ENCODE results near the gene SLC25A30.

Gene SLC25A30

DNA sequence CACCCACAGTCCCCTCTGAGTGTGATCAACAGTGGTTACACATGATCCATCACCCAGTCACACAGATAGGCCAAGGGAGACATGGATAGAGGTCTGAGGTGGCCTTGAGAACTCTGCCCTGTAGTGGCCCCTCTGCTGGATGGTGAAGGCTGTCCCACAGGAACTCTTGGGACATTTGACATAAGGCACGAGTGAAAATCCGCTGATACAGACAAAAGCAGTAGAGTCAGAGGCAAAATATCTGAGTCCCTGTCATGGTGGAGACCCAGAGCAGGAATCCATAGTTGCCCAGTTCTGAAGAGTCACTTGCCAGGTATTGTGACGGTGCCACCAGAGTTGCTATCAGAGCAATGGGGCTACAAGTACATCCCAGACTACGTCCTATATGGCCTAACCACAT, 18.8 kb upstream of the SLC25A30 start:
- DNase-seq (no peak), ATAC-seq (ENCODE audit: insufficient read depth, low read depth) (no peak)
- Histone ChIP-seq H3K4me2 (ENCODE audit: insufficient read depth, low read length) (no peak overlapping the region), H3K27ac (ENCODE audit: low read length) (no peak overlapping the region), H3K9me3 (ENCODE audit: insufficient read depth, low read length, severe bottlenecking) (no peaks in the 10 kb centered on the region), H3K4me1 (ENCODE audit: insufficient read depth, low read length) (0 out of 2 replicates have a peak, but pooled peaks cover 5% of the 10 kb centered on the region), H4K20me1 (ENCODE audit: insufficient read depth, low read length) (no peaks in the 10 kb centered on the region), H3K36me3 (ENCODE audit: insufficient read depth, low read length) (no peaks in the 10 kb centered on the region), H3K4me3 (ENCODE audit: low read depth in 1 of 2, low read length in 2 of 2) (no peak overlapping the region), H3K79me2 (ENCODE audit: insufficient read depth, low read length) (no peaks in the 10 kb centered on the region), H2AFZ (ENCODE audit: low read depth, low read length) (no peak overlapping the region), H3K27me3 (ENCODE audit: insufficient read depth, low read length, poor library complexity) (no peaks in the 10 kb centered on the region), H3K9ac (ENCODE audit: low read depth, low read length) (no peak overlapping the region)
- TF ChIP-seq EZH2 (IDR thresholded peaks at IDR 0.05; ENCODE audit: borderline replicate concordance, low read depth, low read length, severe bottlenecking), result no peak
- TF ChIP-seq, protein P1, sequence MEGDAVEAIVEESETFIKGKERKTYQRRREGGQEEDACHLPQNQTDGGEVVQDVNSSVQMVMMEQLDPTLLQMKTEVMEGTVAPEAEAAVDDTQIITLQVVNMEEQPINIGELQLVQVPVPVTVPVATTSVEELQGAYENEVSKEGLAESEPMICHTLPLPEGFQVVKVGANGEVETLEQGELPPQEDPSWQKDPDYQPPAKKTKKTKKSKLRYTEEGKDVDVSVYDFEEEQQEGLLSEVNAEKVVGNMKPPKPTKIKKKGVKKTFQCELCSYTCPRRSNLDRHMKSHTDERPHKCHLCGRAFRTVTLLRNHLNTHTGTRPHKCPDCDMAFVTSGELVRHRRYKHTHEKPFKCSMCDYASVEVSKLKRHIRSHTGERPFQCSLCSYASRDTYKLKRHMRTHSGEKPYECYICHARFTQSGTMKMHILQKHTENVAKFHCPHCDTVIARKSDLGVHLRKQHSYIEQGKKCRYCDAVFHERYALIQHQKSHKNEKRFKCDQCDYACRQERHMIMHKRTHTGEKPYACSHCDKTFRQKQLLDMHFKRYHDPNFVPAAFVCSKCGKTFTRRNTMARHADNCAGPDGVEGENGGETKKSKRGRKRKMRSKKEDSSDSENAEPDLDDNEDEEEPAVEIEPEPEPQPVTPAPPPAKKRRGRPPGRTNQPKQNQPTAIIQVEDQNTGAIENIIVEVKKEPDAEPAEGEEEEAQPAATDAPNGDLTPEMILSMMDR (IDR thresholded peaks at IDR 0.05; ENCODE audit: borderline replicate concordance, extremely low read depth, low read length, poor library complexity, severe bottlenecking), result no peak

DNA sequence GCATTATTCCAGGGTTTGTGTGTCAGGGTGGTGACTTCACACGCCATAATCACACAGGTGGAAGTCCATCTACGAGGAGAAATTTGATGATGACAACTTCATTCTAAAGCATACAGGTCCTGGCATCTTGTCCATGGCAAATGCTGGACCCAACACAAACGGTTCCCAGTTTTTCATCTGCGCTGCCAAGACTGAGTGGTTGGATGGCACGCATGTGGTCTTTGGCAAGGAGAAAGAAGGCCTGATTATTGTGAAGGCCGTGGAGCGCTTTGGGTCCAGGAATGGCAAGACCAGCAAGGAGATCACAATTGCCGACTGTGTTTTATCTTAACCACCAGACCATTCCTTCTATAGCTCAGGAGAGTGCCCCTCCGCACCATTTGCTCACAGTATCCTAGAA, 18.2 kb upstream of the SLC25A30 start:
- Histone ChIP-seq H3K27me3 (ENCODE audit: insufficient read depth, low read length, poor library complexity) (no peaks in the 10 kb centered on the region), H3K4me1 (ENCODE audit: insufficient read depth, low read length) (no peaks in the 10 kb centered on the region), H2AFZ (ENCODE audit: low read depth, low read length) (no peak overlapping the region), H3K27ac (ENCODE audit: low read length) (no peak overlapping the region), H3K79me2 (ENCODE audit: insufficient read depth, low read length) (no peaks in the 10 kb centered on the region), H3K36me3 (ENCODE audit: insufficient read depth, low read length) (no peaks in the 10 kb centered on the region), H3K4me2 (ENCODE audit: insufficient read depth, low read length) (no peak overlapping the region), H3K9ac (ENCODE audit: low read depth, low read length) (no peak overlapping the region), H3K9me3 (ENCODE audit: insufficient read depth, low read length, severe bottlenecking) (no peaks in the 10 kb centered on the region), H3K4me3 (ENCODE audit: low read depth in 1 of 2, low read length in 2 of 2) (no peak overlapping the region), H4K20me1 (ENCODE audit: insufficient read depth, low read length) (no peaks in the 10 kb centered on the region)
- TF ChIP-seq, protein P1 (IDR thresholded peaks at IDR 0.05; ENCODE audit: borderline replicate concordance, extremely low read depth, low read length, poor library complexity, severe bottlenecking), result no peak
- TF ChIP-seq EZH2 (IDR thresholded peaks at IDR 0.05; ENCODE audit: borderline replicate concordance, low read depth, low read length, severe bottlenecking), result no peak
- DNase-seq (no peak), ATAC-seq (ENCODE audit: insufficient read depth, low read depth) (no peak)

DNA sequence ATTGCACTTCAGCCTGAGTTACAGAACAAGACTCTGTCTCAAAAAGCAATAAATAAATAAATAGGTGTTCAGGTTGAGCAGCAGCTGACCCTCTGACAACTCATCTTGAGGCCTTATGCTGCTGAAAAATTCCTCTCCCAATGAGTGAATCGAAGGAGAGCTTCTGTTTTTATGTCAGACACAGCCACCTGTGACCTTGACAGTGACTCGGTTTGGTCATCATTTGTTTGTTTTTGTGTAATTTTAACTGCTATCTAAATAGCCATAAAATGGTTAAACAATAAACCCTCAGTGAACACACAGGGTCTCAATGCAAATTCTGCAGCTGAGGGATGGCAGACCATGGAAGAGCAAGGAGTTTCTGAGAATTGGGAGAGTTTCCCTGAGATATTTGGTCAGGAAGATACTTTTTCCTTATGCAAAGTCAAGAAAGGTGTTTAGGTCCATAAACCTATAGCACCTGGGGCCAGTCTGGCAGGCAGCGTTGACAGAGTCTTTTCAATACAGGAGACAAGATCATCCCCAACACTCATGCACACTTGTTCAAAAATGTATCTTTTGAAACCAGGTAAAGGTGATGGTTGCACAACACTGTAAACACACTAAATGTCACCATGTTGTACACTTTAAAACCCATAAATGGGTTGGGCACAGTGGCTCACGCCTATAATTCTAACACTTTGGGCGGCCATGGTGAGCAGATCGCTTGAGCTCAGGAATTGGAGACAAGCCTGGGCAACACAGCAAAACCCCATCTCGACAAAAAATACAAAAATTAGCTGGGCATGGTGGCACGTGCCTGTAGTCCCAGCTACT, 16.6 kb upstream of the SLC25A30 start:
- Histone ChIP-seq H3K79me2 (ENCODE audit: insufficient read depth, low read length) (no peaks in the 10 kb centered on the region), H3K4me3 (ENCODE audit: low read depth in 1 of 2, low read length in 2 of 2) (no peak overlapping the region), H3K9me3 (ENCODE audit: insufficient read depth, low read length, severe bottlenecking) (no peaks in the 10 kb centered on the region), H3K27me3 (ENCODE audit: insufficient read depth, low read length, poor library complexity) (no peaks in the 10 kb centered on the region), H3K4me2 (ENCODE audit: insufficient read depth, low read length) (no peak overlapping the region), H3K9ac (ENCODE audit: low read depth, low read length) (no peak overlapping the region), H4K20me1 (ENCODE audit: insufficient read depth, low read length) (no peaks in the 10 kb centered on the region), H2AFZ (ENCODE audit: low read depth, low read length) (no peak overlapping the region), H3K36me3 (ENCODE audit: insufficient read depth, low read length) (no peaks in the 10 kb centered on the region), H3K4me1 (ENCODE audit: insufficient read depth, low read length) (no peaks in the 10 kb centered on the region), H3K27ac (ENCODE audit: low read length) (no peak overlapping the region)
- ATAC-seq (ENCODE audit: insufficient read depth, low read depth) (no peak), DNase-seq (no peak)
- TF ChIP-seq, protein P1 (IDR thresholded peaks at IDR 0.05; ENCODE audit: borderline replicate concordance, extremely low read depth, low read length, poor library complexity, severe bottlenecking), result no peak
- TF ChIP-seq EZH2 (IDR thresholded peaks at IDR 0.05; ENCODE audit: borderline replicate concordance, low read depth, low read length, severe bottlenecking), result no peak
